ENCODE data around the gene ASTN2.

GRCh38 chr9:117000834-117001233 lies 414.0 kb downstream of the ASTN2 start:
- no peak for TF ChIP-seq GATA2 (IDR thresholded peaks at IDR 0.05; ENCODE audit: low read depth, low read length)
- no peak for TF ChIP-seq GATA3 (IDR thresholded peaks at IDR 0.05; ENCODE audit: low read depth, low read length)

Data from SH-SY5Y (cell line).